Activated CD4-positive, alpha-beta T cell treated with anti-CD3 and anti-CD28 coated beads, Interleukin-2, amount 50 U/mL, for 16 hours (primary cell): ENCODE data around the gene SYNRG.
"Not testable (repeated sequence)": the region's sequence is repeated elsewhere in the genome, so short reads cannot be mapped to it uniquely, and the experiment has no call there.

Experiments used
- DNase-seq: peaks from one replicate; pipeline ENCODE4 v3.0.0-alpha.2; 2020

Gene SYNRG

GRCh38 chr17:37609170-37610040, at the start of gene SYNRG:
Gene SYNRG, minus strand, starts transcription at chr17:37609418. Its CDS starts 63 bp downstream, at chr17:37609355.
- DNase-seq, result peak; percentile 96

GRCh38 chr17:37657202-37657601, 48.0 kb upstream of the SYNRG start:
- DNase-seq, result no peak

- no peak for DNase-seq
These were observed 42.6 kb upstream of the SYNRG start for GRCh38 chr17:37651849-37652248.

- no peak for DNase-seq
These were observed 41.3 kb upstream of the SYNRG start for GRCh38 chr17:37650419-37651003.

GRCh38 chr17:37648555-37648954, 39.3 kb upstream of the SYNRG start:
- DNase-seq, result peak; percentile 10

- DNase-seq, result no peak
These were observed 38.6 kb upstream of the SYNRG start for GRCh38 chr17:37647856-37648255.

- no peak for DNase-seq
These were observed 34.7 kb upstream of the SYNRG start for GRCh38 chr17:37643869-37644268.

GRCh38 chr17:37643118-37643766, 34.0 kb upstream of the SYNRG start, which contains the start of gene DDX52:
Gene DDX52, minus strand, starts transcription at chr17:37643446. Its CDS starts 26 bp downstream, at chr17:37643420.
- peak; percentile 92 for DNase-seq

- DNase-seq, result no peak
These were observed 33.5 kb upstream of the SYNRG start for GRCh38 chr17:37642681-37643080.

GRCh38 chr17:37640015-37640414, 30.8 kb upstream of the SYNRG start:
- DNase-seq, result no peak

GRCh38 chr17:37637956-37638355, 28.7 kb upstream of the SYNRG start:
- DNase-seq, result no peak

GRCh38 chr17:37616430-37616829, 7.2 kb upstream of the SYNRG start:
- not testable (repeated sequence) for DNase-seq

GRCh38 chr17:37614823-37615222, 5.6 kb upstream of the SYNRG start:
- no peak for DNase-seq

- no peak for DNase-seq
These were observed 5.2 kb upstream of the SYNRG start for GRCh38 chr17:37614391-37614790.

GRCh38 chr17:37610971-37611370, 1.8 kb upstream of the SYNRG start:
- no peak for DNase-seq

GRCh38 chr17:37610041-37610420, 813 bp upstream of the SYNRG start:
- DNase-seq, result not testable (repeated sequence)

- peak; percentile 29 for DNase-seq
These were observed 658 bp downstream of the SYNRG start for GRCh38 chr17:37608351-37609169.

GRCh38 chr17:37607637-37608331, 1.4 kb downstream of the SYNRG start:
- peak; percentile 24 for DNase-seq

GRCh38 chr17:37605813-37606505, 3.3 kb downstream of the SYNRG start:
- DNase-seq, result peak; percentile 79

GRCh38 chr17:37605081-37605480, 4.1 kb downstream of the SYNRG start:
- DNase-seq, result no peak

- peak; percentile 69 for DNase-seq
These were observed 4.7 kb downstream of the SYNRG start for GRCh38 chr17:37604556-37604955.

- no peak for DNase-seq
These were observed 11.1 kb downstream of the SYNRG start for GRCh38 chr17:37598145-37598544.
